Pulmonary artery endothelial cell (primary cell): ENCODE results near the gene DNER. TPM values are rescaled to one million over a fixed set of nuclear protein-coding genes. Genes with fewer than 3 reads are reported as not detected.
"Not testable (repeated sequence)": the region's sequence is repeated elsewhere in the genome, so short reads cannot be mapped to it uniquely, and the experiment has no call there.

Experiments
- DNase-seq: peaks from one replicate; pipeline ENCODE4 v3.0.0-alpha.2; 2011; ENCODE audit warnings: low read depth, low spot score
- total RNA-seq: library from RNA; depleted of rRNA; stranded (reverse); fragments of >200 nt; gene quantifications from 2 replicates; pipeline ENCODE4 v1.2.3, GENCODE V29; 2014

Gene DNER, protein sequence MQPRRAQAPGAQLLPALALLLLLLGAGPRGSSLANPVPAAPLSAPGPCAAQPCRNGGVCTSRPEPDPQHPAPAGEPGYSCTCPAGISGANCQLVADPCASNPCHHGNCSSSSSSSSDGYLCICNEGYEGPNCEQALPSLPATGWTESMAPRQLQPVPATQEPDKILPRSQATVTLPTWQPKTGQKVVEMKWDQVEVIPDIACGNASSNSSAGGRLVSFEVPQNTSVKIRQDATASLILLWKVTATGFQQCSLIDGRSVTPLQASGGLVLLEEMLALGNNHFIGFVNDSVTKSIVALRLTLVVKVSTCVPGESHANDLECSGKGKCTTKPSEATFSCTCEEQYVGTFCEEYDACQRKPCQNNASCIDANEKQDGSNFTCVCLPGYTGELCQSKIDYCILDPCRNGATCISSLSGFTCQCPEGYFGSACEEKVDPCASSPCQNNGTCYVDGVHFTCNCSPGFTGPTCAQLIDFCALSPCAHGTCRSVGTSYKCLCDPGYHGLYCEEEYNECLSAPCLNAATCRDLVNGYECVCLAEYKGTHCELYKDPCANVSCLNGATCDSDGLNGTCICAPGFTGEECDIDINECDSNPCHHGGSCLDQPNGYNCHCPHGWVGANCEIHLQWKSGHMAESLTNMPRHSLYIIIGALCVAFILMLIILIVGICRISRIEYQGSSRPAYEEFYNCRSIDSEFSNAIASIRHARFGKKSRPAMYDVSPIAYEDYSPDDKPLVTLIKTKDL
- 0.07 TPM in 2 replicates for total RNA-seq

DNA sequence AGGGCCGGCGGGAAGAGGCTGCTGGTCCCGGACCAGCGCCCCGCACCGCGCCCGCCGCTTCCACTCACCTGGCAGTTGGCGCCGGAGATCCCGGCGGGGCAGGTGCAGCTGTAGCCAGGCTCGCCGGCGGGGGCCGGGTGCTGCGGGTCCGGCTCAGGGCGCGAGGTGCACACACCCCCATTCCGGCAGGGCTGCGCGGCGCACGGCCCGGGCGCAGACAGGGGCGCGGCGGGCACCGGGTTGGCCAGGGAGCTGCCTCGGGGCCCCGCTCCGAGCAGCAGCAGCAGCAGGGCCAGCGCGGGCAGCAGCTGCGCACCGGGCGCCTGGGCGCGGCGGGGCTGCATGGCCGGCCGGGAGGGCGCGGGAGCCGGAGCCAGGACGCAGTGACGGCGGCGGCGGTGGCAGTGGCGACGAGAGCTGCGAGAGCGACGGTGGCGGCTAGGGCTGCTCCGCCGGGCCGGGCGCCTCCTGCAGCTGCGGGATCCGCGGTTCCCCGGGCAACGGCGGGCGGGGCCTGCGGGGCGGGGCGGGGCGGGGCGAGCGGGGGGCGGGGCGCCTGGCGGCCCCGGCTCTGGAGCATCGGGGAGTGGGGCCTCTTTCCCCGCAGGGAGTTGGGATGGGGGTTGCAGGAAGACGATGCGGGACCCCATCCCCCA lies at the start of gene DNER:
Gene DNER (minus strand): TSS at position 476 of the 656 bp plus-strand sequence. CDS start 132 bp downstream, at position 344.
- DNase-seq = no peak

DNA sequence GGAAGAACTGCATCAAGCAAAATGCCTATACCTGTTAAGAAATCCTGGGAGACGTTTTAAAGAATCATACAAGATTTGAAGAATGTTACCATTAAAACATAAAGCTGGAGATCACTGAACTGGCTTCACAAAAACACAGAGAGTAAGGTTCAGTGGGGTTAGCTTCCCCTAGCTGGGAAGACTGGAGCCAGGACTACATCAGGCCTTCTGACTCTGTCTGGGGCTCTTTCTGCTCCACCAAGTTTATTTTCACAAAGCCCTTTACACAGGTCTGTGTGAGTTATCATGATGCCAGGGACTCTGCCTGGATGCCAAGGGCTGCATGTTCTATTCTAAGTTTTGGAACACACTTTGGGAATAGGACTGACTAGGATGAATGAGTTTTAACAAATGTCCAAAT lies 47.3 kb upstream of the DNER start:
- no peak for DNase-seq

DNA sequence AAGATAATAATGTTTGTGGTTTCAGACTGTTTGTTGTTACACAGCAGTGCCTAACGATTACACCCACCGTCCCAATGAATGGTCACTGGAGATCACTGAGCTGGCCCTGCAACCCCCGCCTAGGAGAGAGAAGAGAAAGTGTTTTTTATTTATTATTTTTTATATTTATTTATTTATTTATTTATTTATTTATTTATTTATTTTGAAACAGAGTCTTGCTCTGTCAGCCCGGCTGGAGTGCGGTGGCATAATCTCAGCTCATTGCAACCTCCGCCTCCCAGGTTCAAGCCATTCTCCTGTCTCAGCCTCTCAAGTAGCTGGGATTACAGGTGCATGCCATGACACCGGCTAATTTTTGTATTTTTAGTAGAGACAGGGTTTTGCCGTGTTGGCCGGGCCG lies 43.1 kb upstream of the DNER start:
- not testable (repeated sequence) for DNase-seq

DNA sequence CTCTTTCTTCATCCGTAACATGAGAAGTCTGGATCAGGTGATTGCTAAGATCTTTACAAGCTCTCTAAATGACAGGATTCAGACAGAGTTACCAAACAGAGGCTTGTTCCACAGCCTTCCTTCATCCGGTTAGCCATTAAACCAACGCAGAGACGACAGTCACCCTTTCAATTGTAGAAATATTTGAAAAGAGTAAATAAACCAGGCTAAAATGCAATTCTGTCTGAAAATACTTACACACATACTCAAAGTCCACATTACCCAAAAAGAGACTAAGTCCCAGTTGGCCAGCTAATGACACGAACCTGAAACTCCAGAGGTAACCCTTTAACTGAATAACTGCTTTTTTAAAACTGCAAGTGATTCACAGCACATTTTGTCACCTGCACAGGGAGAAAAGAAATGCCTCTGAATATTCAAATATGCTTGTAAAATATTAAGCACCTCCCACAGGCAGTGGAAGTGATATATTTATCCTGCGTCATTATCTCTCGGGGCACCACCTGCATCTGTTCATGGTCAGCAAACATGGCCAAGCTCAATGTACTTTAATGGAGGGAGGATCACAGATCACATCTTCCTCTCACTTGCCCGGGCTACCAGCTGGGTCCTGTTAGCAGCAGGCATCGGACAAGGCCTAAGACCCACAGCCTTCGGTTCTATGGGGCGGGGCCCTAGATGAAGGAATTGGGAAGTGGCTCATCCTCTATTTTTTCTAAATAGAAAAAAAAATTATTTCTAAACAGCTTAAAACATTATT lies 38.8 kb upstream of the DNER start:
- no peak for DNase-seq

DNA sequence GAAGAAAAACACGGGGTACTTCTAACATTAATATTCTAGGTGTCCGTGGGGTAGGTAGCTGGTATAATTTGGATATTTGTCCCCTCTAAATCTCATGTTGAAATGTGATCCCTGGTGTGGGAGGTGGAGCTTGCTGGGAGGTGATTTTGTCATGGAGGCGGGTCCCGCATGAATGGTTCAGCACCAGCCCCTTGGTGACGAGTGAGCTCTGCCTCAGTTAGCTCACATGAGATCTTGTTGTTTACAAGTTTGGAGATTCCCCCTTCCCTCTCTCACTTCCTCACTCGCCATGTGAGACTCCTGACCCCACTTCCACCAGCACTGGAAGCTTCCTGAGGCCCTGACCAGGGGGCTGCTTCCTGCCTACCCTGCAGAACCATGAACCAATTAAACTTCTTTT lies 35.4 kb upstream of the DNER start:
- DNase-seq = no peak

DNA sequence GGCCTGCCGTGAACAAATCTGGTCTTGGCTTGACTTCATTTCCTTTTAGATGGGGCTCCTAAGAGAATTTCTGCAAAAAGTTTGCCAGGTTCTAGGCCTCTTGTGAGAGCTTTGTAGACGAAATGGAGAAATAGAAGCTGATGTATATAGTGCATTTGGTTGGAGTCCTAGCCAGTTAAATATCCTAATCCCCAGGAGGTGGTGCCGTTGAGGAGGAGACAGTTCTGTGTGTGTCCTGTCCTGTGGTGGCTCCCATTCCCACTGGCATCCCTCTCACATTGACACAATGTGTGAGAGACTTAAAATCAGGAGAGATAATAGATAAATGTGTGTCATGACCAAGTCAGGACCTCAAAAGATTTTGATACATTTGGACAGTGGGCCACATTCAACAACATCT lies 34.6 kb upstream of the DNER start:
- DNase-seq = no peak

DNA sequence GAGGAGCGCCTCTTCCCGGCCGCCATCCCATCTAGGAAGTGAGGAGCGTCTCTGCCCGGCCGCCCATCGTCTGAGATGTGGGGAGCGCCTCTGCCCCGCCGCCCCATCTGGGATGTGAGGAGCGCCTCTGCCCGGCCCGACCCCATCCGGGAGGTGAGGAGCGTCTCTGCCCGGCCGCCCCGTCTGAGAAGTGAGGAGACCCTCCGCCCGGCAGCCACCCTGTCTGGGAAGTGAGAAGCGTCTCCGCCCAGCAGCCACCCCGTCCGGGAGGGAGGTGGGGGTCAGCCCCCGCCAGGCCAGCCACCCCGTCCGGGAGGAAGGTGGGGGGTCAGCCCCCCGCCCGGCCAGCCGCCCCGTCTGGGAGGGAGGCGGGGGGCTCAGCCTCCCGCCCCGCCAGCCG lies 28.3 kb upstream of the DNER start:
- DNase-seq = not testable (repeated sequence)

DNA sequence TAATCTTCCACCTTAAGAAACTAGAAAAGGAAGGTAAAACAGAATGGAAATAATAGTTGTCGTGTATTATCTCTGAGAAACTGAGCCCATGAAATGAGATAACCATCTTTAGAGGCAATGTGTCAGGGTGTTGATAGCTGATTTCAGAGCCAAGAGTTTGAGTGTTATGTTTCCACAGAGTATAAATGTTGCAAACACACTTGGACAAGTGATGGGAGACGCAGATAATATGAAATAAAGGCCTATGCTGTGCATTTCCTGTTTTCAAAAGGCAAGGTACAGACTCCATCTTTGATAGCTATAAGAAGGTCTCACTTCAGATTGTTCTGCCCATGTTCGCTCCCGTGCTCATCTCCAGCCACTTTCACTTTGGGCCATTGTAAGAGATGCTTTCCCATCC lies 25.9 kb upstream of the DNER start:
- no peak for DNase-seq

DNA sequence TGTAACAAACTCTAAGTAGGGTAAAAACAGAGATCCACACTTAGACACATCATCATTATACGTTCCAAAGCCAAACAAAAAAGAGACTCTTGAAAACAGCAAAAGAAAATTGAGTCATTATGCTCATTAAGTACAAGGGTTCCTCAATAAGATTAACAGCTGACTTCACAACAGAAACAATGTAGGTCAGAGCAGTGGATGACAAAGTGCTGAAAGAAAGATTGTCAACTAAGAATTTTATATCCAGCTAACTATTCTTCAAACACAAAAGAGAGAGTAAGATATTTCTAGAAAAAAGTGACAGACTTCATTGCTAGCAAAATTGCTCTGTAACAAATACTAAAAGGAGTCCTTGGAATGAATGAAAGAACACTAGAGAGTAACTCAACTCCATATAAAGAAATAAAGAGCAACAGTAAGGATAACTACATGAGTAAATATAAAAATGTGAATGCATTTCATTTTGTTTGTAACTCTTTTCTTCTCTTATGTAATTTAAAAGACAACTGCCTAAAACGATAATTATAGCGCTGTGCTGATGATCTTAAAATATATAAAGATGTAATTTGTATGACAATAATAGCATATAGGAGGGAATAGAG lies 23.8 kb upstream of the DNER start:
- DNase-seq = no peak

DNA sequence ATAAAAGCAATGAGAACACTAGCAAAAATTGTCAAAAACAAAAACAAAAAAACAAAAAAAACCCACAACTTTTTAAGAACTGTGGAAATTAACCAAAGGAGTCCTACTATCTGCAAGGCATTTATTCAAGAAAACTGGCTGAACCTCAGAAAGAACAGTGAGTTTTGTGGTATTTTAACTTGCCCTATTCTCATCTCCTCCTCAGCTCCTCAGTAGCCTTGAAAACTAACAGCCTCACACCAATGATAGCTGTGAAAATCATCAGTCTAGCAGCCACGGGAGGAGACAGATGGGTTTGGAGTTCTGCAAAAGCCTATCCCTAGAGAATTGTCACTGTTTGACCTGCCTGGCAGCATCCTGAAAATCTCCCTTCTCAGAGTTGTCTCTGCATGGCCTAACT lies 20.1 kb upstream of the DNER start:
- no peak for DNase-seq

DNA sequence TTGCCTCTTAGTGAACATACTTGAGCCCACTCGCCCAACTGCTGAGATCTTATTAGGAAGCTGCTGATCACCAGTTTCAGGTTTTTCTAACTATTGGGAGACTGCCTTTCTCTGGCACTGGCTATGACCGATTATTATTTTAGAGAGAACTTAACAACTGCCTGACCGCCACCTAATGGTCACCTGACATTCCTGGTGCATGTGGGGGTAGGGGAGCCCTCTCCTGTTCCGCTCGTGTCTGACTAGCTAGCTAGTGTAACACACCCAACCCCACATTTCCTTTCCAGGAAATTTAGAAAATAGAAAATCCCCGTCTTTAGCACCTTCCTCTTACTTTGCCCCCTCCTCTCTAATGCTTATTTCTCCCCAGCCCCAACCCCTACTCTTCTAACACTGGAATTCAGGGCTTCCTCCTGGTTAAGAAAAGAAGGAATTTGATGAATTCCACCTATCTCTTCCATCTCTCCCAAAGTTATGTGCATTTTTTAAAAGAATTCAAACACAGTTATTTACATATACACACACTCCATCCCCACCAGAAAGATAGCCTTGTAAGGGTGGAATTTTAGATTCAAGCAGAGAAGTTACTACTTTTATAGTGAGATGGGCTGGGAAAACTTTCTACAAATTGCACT lies 19.4 kb upstream of the DNER start:
- DNase-seq = no peak

DNA sequence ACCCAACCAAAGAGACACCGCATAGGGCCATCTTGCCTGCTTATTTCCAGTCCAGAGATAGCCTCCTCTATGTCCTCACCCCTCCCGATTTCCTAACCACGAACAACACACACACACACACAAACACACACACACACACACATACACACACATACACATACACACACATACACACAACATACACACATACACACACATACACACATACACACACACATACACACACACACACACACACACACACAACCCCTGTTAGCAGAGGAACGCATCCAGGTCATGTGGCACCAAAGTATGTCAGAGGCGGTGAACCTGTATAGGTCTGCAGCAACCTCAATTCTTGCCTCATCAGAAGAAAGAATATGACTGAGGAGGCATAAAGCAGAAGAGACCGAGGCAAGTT lies 18.5 kb upstream of the DNER start:
- no peak for DNase-seq

DNA sequence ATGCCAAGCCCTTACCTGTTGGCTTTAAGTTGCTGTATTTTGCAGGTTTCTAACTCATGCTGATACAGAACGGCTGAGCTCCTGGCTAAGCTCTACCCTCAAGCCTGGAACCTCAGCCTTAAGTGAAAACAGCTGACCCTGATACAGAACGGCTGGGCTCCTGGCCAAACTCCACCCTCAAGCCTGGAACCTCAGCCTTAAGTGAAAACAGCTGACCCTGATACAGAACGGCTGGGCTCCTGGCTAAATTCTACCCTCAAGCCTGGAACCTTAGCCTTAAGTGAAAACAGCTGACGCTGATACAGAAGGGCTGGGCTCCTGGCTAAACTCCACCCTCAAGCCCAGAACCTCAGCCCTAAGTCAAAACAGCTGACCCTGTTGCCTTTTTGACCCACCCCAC lies 17.6 kb upstream of the DNER start:
- no peak for DNase-seq

DNA sequence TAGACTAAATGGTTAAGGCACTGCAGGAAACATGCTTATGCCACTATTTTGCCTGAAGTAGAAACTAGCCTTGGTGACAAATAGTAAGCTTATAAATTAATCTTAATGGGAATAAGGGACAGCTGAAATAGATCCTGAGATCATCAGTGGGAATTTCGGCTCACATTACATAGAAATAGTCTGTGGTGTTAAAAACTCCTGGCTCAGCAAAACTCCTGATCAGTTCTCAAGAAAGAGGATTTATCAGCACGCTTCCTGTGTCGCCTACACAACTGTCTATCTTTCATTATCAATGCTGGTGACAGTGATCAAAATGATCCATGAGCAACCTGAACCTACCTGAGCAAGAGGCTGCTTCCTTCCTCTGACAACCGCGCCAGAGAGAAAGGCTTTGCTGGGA lies 17.0 kb upstream of the DNER start:
- no peak for DNase-seq

DNA sequence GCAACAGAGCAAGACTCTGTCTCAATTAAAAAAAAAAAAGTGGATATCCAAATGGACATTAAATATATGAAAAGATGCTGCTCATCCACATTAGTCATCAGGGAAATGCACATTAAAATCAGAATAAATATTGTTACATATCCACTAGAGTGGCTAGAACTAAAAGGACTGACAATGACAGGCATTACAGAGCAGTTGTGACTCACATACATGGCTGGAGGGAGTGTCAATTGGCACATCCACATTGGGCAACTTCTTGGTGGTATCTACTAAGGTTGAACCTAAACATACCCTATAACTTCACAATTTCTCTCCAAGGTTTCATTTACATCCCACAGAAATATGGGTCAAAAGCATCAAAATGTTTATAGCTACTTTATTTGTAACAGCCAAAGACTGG lies 14.0 kb upstream of the DNER start:
- no peak for DNase-seq

DNA sequence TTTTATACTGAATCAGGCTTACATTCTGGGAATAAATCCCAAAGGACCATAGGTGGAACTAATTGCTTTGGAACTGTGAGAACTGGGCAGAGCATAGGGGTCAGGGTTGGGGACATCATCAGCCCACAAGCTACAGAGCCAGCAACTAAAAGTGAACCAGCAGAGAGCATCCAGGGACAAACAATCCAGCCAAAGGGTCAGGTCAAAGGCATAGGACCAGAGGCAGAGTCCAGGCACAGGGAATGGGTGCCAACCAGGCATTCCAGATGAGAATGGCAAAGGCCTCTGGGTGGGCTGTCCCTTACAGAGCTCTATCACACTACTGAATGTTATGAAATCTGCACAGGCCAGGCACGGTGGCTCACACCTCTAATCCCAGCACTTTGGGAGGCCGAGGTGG lies 12.3 kb upstream of the DNER start:
- DNase-seq = no peak

DNA sequence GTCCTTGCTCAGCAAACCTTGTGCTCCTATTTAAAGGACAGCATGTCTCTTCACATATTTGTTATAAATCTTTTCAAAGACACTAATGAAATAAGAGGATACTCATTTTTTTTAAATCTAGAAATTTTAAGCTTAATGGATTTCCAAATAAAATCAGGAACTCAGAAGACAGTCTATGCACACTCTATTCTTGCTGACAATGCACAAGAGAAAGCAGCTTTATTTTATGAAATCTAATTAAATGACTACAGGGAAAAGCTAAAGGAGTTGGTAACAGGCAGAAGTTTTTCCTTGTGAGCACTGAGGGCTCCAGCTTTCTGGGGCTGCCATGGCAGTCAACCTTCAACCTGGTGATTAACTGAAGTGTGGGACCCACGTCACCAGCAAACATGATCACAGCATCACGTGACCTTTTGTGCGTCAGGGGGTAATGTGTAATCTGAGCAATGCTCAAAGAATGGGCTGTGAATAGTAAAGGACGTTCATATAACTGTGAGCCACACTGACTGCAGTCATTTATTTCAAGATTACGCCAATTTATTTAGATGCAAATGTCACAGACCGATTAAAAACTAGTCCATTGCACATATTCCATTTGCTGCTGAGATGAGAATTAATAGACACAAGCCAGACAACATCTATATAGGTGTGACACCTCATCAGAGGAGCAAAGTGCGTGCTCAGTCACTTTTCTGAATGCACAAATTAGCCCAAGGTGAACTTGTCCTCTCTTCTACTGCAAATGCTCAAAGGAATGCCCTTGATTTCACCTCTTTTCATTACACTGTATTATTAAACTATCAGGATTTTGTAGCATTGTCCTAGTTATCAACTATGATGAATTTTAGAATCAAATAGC lies 11.6 kb upstream of the DNER start:
- DNase-seq = no peak

DNA sequence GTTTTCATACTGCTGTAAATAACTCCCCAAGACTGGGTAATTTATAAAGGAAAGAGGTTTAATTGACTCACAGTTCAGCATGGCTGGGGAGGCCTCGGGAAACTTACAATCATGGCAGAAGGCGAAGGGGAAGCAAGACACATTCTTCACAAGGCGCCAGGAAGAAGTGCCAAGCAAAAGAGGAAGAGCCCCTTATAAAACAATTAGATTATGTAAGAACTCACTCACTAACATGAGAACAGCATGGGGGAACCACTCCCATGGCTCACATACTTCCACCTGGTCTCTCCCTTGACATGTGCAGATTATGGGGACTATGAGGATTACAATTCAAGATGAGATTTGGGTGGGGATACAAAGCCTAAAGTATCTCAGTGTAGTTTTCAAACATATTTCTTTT lies 8.8 kb upstream of the DNER start:
- DNase-seq = not testable (repeated sequence)

DNA sequence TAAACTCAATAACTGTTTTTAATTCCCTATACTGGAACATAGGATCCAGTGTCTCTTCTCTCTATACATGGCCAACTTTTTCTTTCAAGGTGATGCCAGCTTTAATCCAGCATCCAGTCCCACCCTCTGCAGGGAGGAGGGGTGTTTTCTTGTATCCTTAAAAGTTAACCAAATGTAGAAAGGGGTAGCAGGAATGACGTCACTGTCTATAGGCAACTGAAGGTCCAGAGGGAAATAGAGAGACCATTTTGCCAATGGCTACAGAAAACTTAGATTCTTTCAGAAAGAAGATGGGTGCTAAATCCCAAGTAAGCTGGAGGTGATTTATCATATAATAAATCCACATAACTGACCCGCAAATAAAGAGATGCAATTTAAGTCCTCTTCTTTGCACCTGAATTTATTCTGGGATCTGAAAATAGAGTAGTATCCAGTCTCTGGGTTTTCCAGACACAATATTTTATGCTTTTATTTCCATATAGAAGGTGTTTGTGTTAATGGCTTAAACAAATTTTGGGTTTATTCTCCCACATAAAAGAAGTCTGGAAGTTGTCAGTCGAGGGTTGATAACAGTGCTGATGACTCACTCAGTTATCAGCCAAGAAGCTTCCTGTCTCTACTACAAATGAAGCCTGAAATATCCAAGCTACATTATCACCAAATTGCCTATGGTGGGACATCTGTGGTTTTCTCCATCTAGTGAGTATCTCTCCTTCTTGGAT lies 5.7 kb upstream of the DNER start:
- DNase-seq = no peak
